Immature natural killer cell (primary cell): ENCODE results near the gene RGS14. TPM values are rescaled to one million over a fixed set of nuclear protein-coding genes. Genes with fewer than 3 reads are reported as not detected.

Experiments used
- DNase-seq, 3 donors: peaks; one replicate each; pipeline ENCODE4 v3.0.0; 2022; ENCODE audit warnings: mixed read lengths in 1 of 3
- H3K27ac Mint-ChIP-seq, 6 donors: one replicate each; pipeline ENCODE4 v1.8.0; 2020; ENCODE audit warnings: mixed read lengths in 6 of 6, mild to moderate bottlenecking in 5 of 6, inconsistent platforms in 4 of 6, moderate library complexity in 3 of 6
- H3K27me3 Mint-ChIP-seq, 3 donors: one replicate each; pipeline ENCODE4 v1.8.0; 2020 to 2021; ENCODE audit warnings: low read depth in 3 of 3, mild to moderate bottlenecking in 3 of 3, mixed read lengths in 3 of 3, moderate library complexity in 3 of 3, inconsistent platforms in 1 of 3
- H3K36me3 Mint-ChIP-seq, 3 donors: one replicate each; pipeline ENCODE4 v1.8.0; 2020; ENCODE audit warnings: mixed read lengths in 3 of 3, inconsistent platforms in 2 of 3, mild to moderate bottlenecking in 2 of 3
- H3K4me1 Mint-ChIP-seq, 2 donors: one replicate each; pipeline ENCODE4 v1.8.0; 2020; ENCODE audit warnings: inconsistent platforms in 2 of 2, mild to moderate bottlenecking in 2 of 2, mixed read lengths in 2 of 2, moderate library complexity in 1 of 2
- H3K4me3 Mint-ChIP-seq, 5 donors: one replicate each; pipeline ENCODE4 v1.8.0; 2020; ENCODE audit warnings: mild to moderate bottlenecking in 5 of 5, mixed read lengths in 5 of 5, inconsistent platforms in 3 of 5, moderate library complexity in 3 of 5
- H3K9me3 Mint-ChIP-seq, 6 donors: one replicate each; pipeline ENCODE4 v1.8.0; 2020; ENCODE audit warnings: mild to moderate bottlenecking in 6 of 6, mixed read lengths in 6 of 6, inconsistent platforms in 4 of 6, moderate library complexity in 3 of 6
- polyA plus RNA-seq, 3 donors: library from polyadenylated mRNA; unstranded; fragments of 300-500 nt; fragmentation: Illumina TruSeq; gene quantifications; one replicate each; pipeline ENCODE4 v1.2.3, GENCODE V29; 2021

RGS14 gene
- polyA plus RNA-seq, 3 donors from 2014 or later = 27.1 to 64.5 (median 33.8) TPM

GRCh38 chr5:177390363-177391300 is 32.9 kb downstream of the RGS14 start:
- Mint-ChIP-seq H3K9me3 (no peaks in the 10 kb centered on the region), H3K36me3 (no peaks in the 10 kb centered on the region), H3K4me3 (peak overlapping the region; percentile 14 to 84 (median 72)), H3K27ac (peak overlapping the region; percentile 81 to 97 (median 91)), H3K4me1 (peaks cover 28 to 36% of the 10 kb centered on the region in 2 donors), H3K27me3 (peaks cover 5 to 12% (median 8%) of the 10 kb centered on the region in 3 donors)
- peak; percentile 83 to 86 (median 84) for DNase-seq

GRCh38 chr5:177392765-177393164 is 35.0 kb downstream of the RGS14 start:
- no peak overlapping the region for H3K27ac Mint-ChIP-seq
- no peaks in the 10 kb centered on the region for H3K9me3 Mint-ChIP-seq
- H3K27me3 Mint-ChIP-seq = peaks cover 7 to 12% (median 8%) of the 10 kb centered on the region in 3 donors
- no peak for DNase-seq
- H3K4me1 Mint-ChIP-seq = peaks cover 27 to 36% of the 10 kb centered on the region in 2 donors
- no peaks in the 10 kb centered on the region for H3K36me3 Mint-ChIP-seq
- H3K4me3 Mint-ChIP-seq = no peak overlapping the region

- H3K4me1 Mint-ChIP-seq = peaks cover 24 to 31% of the 10 kb centered on the region in 2 donors
- peak overlapping the region in 1 of 6 donors; percentile 53 for H3K27ac Mint-ChIP-seq
- peaks cover 7 to 11% (median 8%) of the 10 kb centered on the region in 3 donors for H3K27me3 Mint-ChIP-seq
These were observed 35.6 kb downstream of the RGS14 start for GRCh38 chr5:177393206-177393765.

GRCh38 chr5:177393990-177394389 is 36.3 kb downstream of the RGS14 start:
- Mint-ChIP-seq H3K36me3 (no peaks in the 10 kb centered on the region), H3K27ac (no peak overlapping the region), H3K4me1 (peaks cover 17 to 24% of the 10 kb centered on the region in 2 donors), H3K4me3 (no peak overlapping the region), H3K27me3 (peaks cover 7 to 10% (median 9%) of the 10 kb centered on the region in 3 donors), H3K9me3 (no peaks in the 10 kb centered on the region)
- no peak for DNase-seq

More at GRCh38 chr5:177393206-177393765, 35.6 kb downstream of the RGS14 start:
- no peak for DNase-seq
- H3K36me3 Mint-ChIP-seq = no peaks in the 10 kb centered on the region
- H3K4me3 Mint-ChIP-seq = peak overlapping the region in 1 of 5 donors; percentile 13
- H3K9me3 Mint-ChIP-seq = no peaks in the 10 kb centered on the region

GRCh38 chr5:177396078-177396477 is 38.4 kb downstream of the RGS14 start:
- Mint-ChIP-seq H3K9me3 (no peaks in the 10 kb centered on the region), H3K4me1 (peaks cover 0 to 4% of the 10 kb centered on the region in 2 donors), H3K4me3 (no peak overlapping the region), H3K27ac (no peak overlapping the region), H3K36me3 (no peaks in the 10 kb centered on the region), H3K27me3 (peaks cover under 1 to 6% (median 5%) of the 10 kb centered on the region in 3 donors)
- no peak for DNase-seq

- peaks cover 0 to 12% (median 8%) of the 10 kb centered on the region in 3 donors for H3K27me3 Mint-ChIP-seq
- no peak overlapping the region for H3K4me3 Mint-ChIP-seq
- no peaks in the 10 kb centered on the region for H3K9me3 Mint-ChIP-seq
- no peak overlapping the region for H3K27ac Mint-ChIP-seq
- DNase-seq = no peak
- peaks cover 0 to 2% of the 10 kb centered on the region in 2 donors for H3K4me1 Mint-ChIP-seq
- H3K36me3 Mint-ChIP-seq = no peaks in the 10 kb centered on the region
These were observed 39.1 kb downstream of the RGS14 start for GRCh38 chr5:177396807-177397206.

- DNase-seq = no peak
- Mint-ChIP-seq H3K36me3 (no peaks in the 10 kb centered on the region), H3K4me1 (peaks cover 7 to 10% of the 10 kb centered on the region in 2 donors), H3K27me3 (peaks cover 2 to 18% (median 12%) of the 10 kb centered on the region in 3 donors), H3K9me3 (no peaks in the 10 kb centered on the region), H3K4me3 (no peak overlapping the region), H3K27ac (no peak overlapping the region)
These were observed 40.2 kb downstream of the RGS14 start for GRCh38 chr5:177397875-177398390.

- Mint-ChIP-seq H3K9me3 (no peaks in the 10 kb centered on the region), H3K36me3 (no peaks in the 10 kb centered on the region), H3K27me3 (peaks cover 8 to 24% (median 12%) of the 10 kb centered on the region in 3 donors), H3K4me1 (peaks cover 23 to 26% of the 10 kb centered on the region in 2 donors), H3K4me3 (no peak within 1 kb of the TSS), H3K27ac (no peak within 1 kb of the TSS)
- no peak for DNase-seq
These were observed 42.5 kb downstream of the RGS14 start, which contains the start of gene PFN3 for GRCh38 chr5:177399997-177400868. Gene PFN3 (minus strand): TSS chr5:177400661. CDS start chr5:177400576, 85 bp downstream.

GRCh38 chr5:177402271-177403043 is 44.7 kb downstream of the RGS14 start:
- no peaks in the 10 kb centered on the region for H3K36me3 Mint-ChIP-seq
- H3K4me3 Mint-ChIP-seq = peak overlapping the region; percentile 63 to 81 (median 77)
- peak overlapping the region in 3 of 6 donors; percentile 12 to 53 (median 51) for H3K27ac Mint-ChIP-seq
- peaks cover 12 to 24% (median 12%) of the 10 kb centered on the region in 3 donors for H3K27me3 Mint-ChIP-seq
- no peak for DNase-seq
- H3K4me1 Mint-ChIP-seq = peaks cover 45 to 47% of the 10 kb centered on the region in 2 donors
- H3K9me3 Mint-ChIP-seq = no peaks in the 10 kb centered on the region

GRCh38 chr5:177403102-177403791 is 45.5 kb downstream of the RGS14 start:
- Mint-ChIP-seq H3K27ac (peak overlapping the region in 3 of 6 donors; percentile 46 to 82 (median 53)), H3K36me3 (no peaks in the 10 kb centered on the region), H3K4me3 (peak overlapping the region; percentile 63 to 81 (median 77)), H3K9me3 (no peaks in the 10 kb centered on the region), H3K27me3 (peaks cover 12 to 22% (median 12%) of the 10 kb centered on the region in 3 donors), H3K4me1 (peaks cover 45 to 47% of the 10 kb centered on the region in 2 donors)
- DNase-seq = peak; percentile 59 to 67 (median 64)

- DNase-seq = peak; percentile 84 to 88 (median 86)
- Mint-ChIP-seq H3K27ac (peak overlapping the region in 3 of 6 donors; percentile 53 to 84 (median 83)), H3K27me3 (peaks cover 12 to 20% (median 12%) of the 10 kb centered on the region in 3 donors), H3K36me3 (no peaks in the 10 kb centered on the region), H3K4me3 (peak overlapping the region; percentile 54 to 81 (median 77)), H3K9me3 (no peaks in the 10 kb centered on the region), H3K4me1 (peaks cover 48 to 49% of the 10 kb centered on the region in 2 donors)
These were observed 46.3 kb downstream of the RGS14 start for GRCh38 chr5:177403792-177404640.
